Nephron (organoid): Measurements from ENCODE around the gene RASGRF2.

Source experiments
- H3K27ac Mint-ChIP-seq, 3 experiments: 2 replicates each; pipeline ENCODE4 v1.8.0; 2020; ENCODE audit warnings: mixed read lengths in 3 of 3, mild to moderate bottlenecking in 2 of 3, moderate library complexity in 1 of 3
- H3K27me3 Mint-ChIP-seq: 2 replicates; pipeline ENCODE4 v1.8.0; 2021; ENCODE audit warnings: low read depth, mild to moderate bottlenecking, moderate library complexity, mixed read lengths
- H3K36me3 Mint-ChIP-seq: 2 replicates; pipeline ENCODE4 v1.8.0; 2020; ENCODE audit warnings: low read depth, mixed read lengths
- H3K4me1 Mint-ChIP-seq: 2 replicates; pipeline ENCODE4 v1.8.0; 2020; ENCODE audit warnings: mixed read lengths
- H3K4me3 Mint-ChIP-seq, 3 experiments: 2 replicates each; pipeline ENCODE4 v1.8.0; 2020; ENCODE audit warnings: mild to moderate bottlenecking in 3 of 3, mixed read lengths in 3 of 3, moderate library complexity in 2 of 3
- H3K9me3 Mint-ChIP-seq: 2 replicates; pipeline ENCODE4 v1.8.0; 2020; ENCODE audit warnings: mixed read lengths
- CTCF ChIP-seq, 3 experiments: fragments of 200-600 bp; sonication (generic); IDR thresholded peaks; one replicate each; pipeline ENCODE4 v1.5.0; 2021; ENCODE audit warnings: antibody characterized with exemption in 3 of 3; ENCODE audit not compliant: unreplicated experiment in 3 of 3

The RASGRF2 gene

GRCh38 chr5:81069990-81070389 lies 109.8 kb downstream of the RASGRF2 start:
- H3K4me3 Mint-ChIP-seq = no peak overlapping the region
- H3K9me3 Mint-ChIP-seq = no peaks in the 10 kb centered on the region
- no peaks in the 10 kb centered on the region for H3K27me3 Mint-ChIP-seq
- no peaks in the 10 kb centered on the region for H3K4me1 Mint-ChIP-seq
- no peaks in the 10 kb centered on the region for H3K36me3 Mint-ChIP-seq
- TF ChIP-seq CTCF (IDR thresholded peaks at IDR 0.05; ENCODE audit: unreplicated experiment in 3 of 3) = no peak
- no peak overlapping the region for H3K27ac Mint-ChIP-seq

- TF ChIP-seq CTCF (IDR thresholded peaks at IDR 0.05; ENCODE audit: unreplicated experiment in 3 of 3) = no peak
- Mint-ChIP-seq H3K27ac (no peak overlapping the region), H3K9me3 (no peaks in the 10 kb centered on the region), H3K4me1 (no peaks in the 10 kb centered on the region), H3K27me3 (no peaks in the 10 kb centered on the region), H3K36me3 (no peaks in the 10 kb centered on the region), H3K4me3 (no peak overlapping the region)
Measured at GRCh38 chr5:81070571-81071255, 110.5 kb downstream of the RASGRF2 start.

- Mint-ChIP-seq H3K4me3 (no peak overlapping the region), H3K36me3 (no peaks in the 10 kb centered on the region), H3K27ac (no peak overlapping the region), H3K9me3 (no peaks in the 10 kb centered on the region), H3K4me1 (no peaks in the 10 kb centered on the region), H3K27me3 (no peaks in the 10 kb centered on the region)
- no peak for TF ChIP-seq CTCF (IDR thresholded peaks at IDR 0.05; ENCODE audit: unreplicated experiment in 3 of 3)
Measured at GRCh38 chr5:81075041-81075440, 114.9 kb downstream of the RASGRF2 start.

GRCh38 chr5:81077105-81077504 lies 116.9 kb downstream of the RASGRF2 start:
- Mint-ChIP-seq H3K27ac (no peak overlapping the region), H3K36me3 (no peaks in the 10 kb centered on the region), H3K4me1 (no peaks in the 10 kb centered on the region), H3K9me3 (no peaks in the 10 kb centered on the region), H3K4me3 (no peak overlapping the region), H3K27me3 (no peaks in the 10 kb centered on the region)
- no peak for TF ChIP-seq CTCF (IDR thresholded peaks at IDR 0.05; ENCODE audit: unreplicated experiment in 3 of 3)

DNA sequence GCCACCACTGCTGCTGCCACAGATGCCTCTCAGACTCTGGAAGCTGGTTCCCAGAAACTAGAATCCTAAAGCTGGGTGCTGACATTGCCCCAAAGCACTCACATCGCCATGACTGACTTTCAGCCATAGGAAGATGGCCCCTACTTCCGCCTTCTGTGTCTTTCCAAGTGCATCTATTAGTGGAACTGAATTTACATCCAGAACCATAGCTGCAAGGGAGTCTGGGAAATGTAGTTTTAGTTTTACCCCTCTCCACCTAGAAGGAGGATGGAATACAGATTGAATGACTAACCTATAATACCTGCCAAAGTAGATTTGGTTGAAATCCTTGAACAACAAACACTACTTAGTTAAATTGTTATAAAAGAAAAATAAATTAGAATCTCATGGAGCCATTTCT lies 118.8 kb downstream of the RASGRF2 start:
- Mint-ChIP-seq H3K27me3 (peaks cover 4% of the 10 kb centered on the region), H3K9me3 (no peaks in the 10 kb centered on the region), H3K36me3 (no peaks in the 10 kb centered on the region), H3K27ac (no peak overlapping the region), H3K4me3 (no peak overlapping the region), H3K4me1 (no peaks in the 10 kb centered on the region)
- no peak for TF ChIP-seq CTCF (IDR thresholded peaks at IDR 0.05; ENCODE audit: unreplicated experiment in 3 of 3)

DNA sequence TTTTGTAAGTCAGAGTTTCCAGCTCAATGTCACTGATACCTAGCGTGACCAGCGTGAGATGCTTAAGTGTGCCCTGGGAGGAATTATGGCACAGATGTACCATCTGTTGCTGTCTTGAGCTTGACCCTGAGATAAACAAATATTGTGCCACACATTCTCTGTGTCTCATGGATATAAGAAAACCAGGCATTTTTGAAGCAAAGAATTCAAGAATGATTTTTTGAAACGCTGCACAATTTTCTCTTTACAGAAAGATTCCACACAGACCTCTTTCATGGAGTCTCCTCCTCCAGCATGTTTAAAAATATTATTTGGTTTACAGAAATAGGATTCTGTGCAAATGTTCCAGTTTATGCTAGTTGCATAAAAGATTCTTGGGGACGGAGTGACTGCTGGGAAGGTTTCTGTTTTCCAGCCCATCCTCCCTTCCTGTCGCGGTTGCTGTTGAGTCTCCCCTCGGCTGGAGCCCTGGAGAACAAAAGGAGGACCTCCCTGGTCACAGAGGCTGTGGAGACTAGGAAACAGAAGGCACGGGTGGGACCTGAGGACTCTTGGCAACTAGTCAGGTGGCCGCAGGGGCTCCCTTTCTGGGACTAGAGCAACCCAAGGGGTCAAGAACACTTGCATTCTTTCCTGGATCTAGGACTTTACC lies 120.8 kb downstream of the RASGRF2 start:
- TF ChIP-seq CTCF (IDR thresholded peaks at IDR 0.05; ENCODE audit: unreplicated experiment in 3 of 3) = no peak
- no peak overlapping the region for H3K27ac Mint-ChIP-seq
- no peak overlapping the region for H3K4me3 Mint-ChIP-seq
- H3K4me1 Mint-ChIP-seq = no peaks in the 10 kb centered on the region
- H3K9me3 Mint-ChIP-seq = no peaks in the 10 kb centered on the region
- H3K36me3 Mint-ChIP-seq = no peaks in the 10 kb centered on the region
- H3K27me3 Mint-ChIP-seq = peaks cover 4% of the 10 kb centered on the region
